Stimulated activated naive CD4-positive, alpha-beta T cell treated with Interleukin-2 at 50 U/mL for 16 hours (primary cell): ENCODE measurements around the gene BATF.
A peak's percentile ranks its signal among the peaks of the same experiment; 100 is the strongest.
"Not testable (repeated sequence)": the region's sequence is repeated elsewhere in the genome, so short reads cannot be mapped to it uniquely, and the experiment has no call there.

Experiments
- DNase-seq: peaks from one replicate; lab custom pipeline; 2025; lab: John Stamatoyannopoulos, UW

BATF gene, protein sequence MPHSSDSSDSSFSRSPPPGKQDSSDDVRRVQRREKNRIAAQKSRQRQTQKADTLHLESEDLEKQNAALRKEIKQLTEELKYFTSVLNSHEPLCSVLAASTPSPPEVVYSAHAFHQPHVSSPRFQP

DNA sequence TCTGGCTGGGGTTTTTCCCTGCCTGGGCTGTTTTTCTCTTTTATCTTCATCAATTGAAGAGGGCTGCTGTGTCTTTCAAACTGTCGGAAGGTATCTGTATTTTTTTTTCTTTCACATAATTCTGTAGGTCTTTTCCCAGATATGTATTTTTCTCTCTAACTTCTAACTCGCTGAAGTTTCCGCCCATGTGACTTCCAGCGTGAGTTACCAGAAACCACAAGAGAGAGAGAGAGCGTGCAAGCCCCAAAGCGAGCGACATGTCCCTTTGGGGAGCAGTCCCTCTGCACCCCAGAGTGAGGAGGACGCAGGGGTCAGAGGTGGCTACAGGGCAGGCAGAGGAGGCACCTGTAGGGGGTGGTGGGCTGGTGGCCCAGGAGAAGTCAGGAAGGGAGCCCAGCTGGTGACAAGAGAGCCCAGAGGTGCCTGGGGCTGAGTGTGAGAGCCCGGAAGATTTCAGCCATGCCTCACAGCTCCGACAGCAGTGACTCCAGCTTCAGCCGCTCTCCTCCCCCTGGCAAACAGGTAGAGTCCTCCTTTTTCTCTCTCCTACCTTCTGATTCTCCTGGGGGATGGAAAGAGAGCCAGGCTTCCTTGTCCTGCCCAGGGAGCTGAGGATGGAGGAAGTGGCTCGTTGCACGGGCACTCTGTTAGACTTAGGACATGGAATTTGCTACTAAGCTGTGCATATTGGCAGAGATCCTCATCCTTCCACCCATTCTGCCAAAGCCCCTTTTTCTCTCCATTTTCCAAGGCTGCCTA, at the start of gene BATF:
Gene BATF (plus strand): TSS at position 246 of the 759 bp plus-strand sequence. CDS start 214 bp downstream, at position 460.
- peak; percentile 77 for DNase-seq

DNA sequence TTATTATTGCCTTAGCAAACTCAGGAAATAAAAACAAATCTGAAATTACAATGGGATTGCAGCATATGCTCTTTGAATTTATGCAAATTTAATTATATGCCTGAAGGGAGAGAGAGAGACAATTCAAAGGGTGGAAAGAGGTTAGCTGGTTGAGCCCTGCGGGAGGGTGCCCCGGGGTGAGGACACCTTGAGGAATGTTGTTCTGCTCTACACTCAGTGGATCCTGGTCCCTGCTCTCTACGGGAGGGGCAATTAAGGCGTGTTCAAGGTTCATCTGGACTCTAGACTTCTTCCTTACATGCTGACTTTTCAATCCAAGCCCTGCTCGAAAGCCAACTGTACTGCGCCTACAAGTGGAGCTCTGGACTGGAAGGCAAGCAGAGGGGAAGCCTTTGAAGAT, 48.1 kb upstream of the BATF start:
- DNase-seq, result not testable (repeated sequence)

DNA sequence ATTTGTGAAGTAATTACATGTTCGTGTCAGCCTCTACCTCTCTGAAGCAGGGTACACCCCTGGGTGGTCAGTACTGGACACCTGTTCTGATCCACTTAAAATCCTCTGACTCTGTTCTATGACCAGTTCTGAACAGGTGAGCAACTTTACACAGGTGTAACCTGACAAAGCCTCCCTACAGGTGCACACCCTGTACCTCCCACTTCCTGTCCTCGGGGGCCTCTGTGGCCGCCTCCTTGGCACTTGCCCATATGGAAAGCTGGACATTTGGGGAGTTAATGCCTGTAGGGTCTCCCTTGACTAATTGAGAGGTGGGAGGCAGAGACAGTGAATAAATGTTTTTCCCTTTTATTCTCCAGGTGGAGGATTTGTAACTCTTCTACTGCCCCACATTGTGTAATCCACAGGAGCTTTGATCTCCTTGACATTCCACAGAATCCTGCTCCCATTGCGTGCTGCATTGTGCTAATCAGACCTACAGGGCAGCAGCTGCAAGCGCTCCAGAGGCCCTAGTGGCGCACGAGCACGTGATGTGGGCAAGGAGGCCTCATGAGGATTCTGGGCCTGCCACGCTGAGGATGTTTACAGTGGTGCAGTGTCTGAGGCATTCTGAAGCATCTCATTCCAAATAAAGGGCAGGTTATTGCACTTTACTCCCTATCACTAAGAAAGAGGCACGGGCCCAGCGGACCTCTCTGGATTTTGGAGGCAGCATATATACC, 45.8 kb upstream of the BATF start:
- no peak for DNase-seq

DNA sequence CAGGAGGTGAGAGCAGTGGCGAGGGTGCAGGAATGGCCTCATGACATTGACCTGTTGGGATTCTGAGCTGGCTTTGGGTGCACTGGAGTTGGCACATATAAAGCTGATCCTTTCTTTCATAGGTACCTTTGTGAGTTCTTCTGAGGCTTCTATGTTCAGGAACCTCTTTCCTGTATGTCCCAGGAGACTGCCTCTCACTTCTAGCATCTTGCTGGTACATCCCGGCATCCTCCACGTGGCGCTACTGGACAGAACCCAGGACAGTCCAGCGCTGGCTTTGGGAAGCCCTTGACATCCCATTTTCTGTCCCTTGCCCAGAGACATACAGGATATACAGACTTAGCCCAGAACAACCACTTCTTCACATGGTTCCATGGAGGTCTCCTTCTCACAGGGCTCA, 44.4 kb upstream of the BATF start:
- DNase-seq, result no peak

DNA sequence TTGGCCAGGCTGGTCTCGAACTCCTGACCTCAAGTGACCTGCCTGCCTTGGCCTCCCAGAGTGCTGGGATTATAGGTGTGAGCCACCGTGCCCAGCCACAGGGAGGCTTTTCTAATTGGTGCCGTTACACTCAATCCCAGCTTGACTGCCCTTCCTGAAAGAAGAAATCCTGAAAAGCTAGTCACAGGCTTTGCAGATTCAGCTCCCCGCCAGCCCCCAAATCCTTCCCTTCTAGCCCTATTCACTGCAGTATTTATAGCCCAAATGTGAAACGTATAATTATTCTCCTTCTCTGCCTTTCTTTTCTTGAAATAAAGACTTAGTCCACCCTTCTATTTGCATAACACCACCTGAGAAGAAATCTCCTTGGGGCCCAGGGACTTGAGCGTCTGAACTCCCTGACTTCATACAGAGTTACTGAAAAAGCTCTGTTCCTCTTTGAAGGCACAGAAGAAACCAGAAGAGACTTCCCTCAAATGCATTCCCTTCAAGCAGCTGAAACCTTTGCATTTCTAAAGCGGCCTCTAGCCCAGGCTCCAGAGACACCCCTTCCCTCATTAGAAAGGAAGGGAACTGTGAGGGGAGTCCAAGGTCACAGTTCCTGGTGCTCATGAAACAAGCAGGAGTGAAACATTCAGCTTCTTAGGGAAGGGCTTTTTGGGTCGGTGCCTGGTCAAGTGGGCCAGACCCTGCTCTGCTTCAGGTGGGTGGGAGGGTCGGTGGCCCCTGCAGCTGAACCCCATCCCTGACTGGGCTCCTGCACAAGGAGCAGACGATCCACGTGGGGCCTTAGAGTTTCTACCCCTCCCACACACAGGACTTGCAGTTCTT, 42.3 kb upstream of the BATF start:
- DNase-seq, result no peak

DNA sequence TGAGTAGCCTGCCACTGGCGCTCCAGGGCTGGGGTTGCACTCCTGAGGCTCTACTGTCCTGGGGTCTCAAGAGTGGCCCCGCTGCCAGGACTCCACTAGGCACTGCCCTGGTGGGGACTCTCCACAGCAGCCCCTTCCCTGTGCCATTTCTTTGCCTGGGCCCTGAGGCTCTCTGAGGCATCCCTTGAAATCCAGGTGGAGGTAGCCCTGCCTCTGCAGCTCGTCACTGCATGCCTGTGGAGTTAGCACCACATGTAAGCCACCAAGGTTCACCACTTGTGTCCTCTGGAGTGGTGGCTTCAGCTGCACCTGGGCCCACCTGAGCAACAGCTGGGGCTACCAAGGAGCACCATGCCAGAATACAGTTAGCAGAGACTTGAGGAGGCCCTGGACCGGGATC, 39.9 kb upstream of the BATF start:
- no peak for DNase-seq

DNA sequence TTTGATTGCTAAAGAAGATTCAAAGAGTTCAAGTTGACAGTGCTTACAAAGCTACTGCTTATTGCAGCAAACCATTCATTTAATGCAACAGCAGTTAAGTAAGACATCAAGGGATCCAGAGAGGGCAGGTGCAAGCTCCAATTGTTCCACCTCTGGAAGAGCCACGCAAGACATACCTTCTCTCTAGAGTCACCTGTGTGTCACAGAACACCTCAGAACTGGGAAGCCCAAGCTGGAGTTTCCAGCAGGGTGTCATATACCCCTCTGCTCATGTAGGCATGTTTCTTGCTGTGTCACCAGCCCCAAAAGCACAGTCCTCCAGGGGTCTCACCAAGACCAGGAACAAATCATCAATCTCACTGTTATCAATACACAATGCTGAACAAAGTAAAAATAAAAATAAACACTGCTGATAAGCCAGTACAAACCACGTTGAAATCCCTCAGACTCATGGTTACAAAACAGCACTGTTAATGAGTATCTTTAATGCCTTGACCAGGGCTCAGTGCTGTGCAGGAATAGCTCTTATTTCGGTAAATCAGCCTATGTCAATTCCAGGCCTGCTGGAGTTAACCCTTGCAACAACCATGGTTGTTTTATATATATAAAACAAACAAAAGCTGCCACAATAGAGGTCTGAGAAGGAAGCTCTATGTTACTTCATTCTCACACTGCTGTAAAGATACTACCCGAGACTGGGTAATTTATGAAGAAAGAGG, 37.4 kb upstream of the BATF start:
- no peak for DNase-seq

DNA sequence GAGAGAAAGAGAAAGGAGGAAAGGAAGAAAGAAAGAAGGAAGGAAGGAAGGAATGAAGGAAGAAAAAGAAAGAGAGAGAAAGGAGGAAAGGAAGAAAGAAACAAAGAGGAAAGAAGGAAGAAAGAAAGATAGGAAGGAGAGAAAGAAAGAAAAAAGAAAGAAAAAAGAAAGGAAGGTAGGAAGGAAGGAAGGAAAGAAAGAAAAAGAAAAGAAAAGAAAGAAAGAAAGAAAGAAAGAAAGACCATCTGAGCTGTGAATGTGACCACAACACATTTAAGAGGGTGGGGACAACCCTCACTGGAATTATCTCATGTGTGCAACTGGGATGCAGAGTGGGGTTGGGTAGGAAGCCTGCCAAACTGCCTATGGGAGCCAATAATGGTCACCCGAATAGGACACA, 36.0 kb upstream of the BATF start:
- DNase-seq, result no peak

DNA sequence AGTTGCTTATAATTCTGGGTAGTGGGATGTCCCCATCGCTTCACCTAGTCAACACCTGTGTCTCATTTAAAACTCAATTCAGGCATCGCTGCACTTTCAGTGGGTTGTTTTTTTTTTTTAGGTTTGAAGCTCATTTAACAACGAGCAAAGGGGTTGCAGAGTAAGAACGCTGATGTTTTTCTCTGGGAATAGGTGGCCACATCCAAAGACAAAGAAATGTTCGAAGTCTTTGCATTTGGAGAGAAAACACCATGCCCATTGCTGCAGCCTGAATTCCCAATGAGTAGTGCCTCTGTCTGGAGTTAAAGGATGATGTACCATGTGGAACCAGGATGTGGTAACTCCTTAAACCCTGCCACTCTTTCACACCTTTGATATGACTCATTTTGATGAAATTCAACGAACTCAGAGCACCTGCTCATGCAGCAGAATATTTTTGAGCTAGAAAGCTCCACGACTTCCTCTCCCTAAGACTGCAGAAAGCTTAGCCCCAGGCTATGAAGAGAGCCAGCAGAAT, 35.1 kb upstream of the BATF start:
- DNase-seq, result no peak

DNA sequence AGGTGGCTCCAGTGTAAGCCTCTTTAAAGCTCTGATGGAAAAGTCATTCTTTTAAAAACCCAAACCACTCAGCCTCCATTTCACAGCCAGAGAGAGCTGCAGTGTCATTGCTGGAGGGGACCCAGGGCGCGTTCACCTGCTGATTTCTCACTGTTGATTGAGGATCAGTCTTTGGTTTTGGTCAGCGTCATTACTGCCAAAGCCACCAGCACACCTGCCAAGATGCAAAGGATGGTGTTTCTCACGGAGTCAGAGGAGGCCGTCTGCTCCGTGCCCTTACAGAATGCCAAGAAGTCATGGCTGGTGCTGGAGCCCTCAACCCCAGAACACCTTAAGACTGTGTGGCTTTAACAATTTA, 32.8 kb upstream of the BATF start:
- no peak for DNase-seq

DNA sequence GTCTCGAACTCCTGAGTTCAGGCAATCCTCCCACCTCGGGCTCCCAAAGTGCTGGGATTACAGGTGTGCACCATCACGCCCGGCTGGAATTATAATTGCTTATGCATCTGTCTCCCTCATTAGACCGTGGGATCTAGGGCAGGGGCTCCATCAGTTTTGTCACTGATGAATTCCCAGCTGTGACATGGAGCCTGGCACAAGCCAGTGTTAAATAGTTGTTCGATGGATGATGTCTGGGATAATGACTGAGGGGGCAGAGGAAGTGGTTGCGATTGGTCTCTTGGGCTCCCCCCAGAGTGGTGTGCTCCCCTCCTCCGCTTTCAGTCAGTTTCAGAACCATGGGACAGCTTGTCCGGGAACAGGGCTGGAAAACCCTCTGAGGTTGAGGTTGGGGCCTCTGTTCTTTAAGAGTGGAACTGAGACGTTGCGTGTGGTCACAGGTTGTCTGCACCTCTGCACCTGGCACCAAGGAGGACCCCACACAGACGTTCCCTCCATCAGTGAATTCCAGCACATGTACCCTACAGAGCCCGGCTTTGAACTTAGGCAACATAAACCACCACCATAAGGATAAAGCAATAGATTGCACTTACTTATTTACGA, 30.8 kb upstream of the BATF start:
- DNase-seq, result no peak

DNA sequence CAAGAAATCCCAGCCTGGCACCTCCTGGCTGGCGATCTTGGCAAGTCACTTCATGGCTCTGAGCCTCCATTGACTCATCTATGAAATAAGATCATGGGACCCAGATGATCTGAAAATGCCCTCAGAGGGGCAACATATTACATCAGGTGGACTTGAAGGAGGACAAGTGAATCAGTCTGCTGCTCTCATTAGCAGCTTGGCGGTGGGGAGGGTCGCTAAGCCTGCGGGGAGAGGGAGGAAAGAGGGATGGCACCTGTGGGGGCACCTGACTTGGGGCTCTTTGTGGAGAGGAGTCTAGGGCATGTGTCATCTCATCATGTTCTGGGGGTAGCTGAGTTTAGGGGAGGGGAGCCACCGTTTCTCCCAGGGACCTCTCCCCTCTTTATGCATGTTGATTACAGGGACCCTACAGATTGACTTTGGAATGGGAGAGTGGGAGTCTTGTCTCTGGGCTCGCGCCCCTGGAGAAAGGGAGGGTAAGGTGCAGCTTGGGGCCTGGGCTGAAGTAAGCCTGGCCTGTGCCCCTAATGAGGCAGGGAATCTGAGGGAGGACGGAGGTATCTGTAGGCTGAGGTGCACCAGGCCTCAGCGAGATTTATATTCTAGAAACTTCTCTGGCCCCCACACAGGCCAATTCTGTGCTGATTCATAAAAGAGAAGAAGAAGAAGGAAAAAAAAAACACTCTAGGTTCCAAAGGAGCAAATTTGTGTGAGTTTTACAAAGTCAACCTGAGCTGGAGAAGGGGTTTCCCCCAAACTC, 29.3 kb upstream of the BATF start:
- no peak for DNase-seq

DNA sequence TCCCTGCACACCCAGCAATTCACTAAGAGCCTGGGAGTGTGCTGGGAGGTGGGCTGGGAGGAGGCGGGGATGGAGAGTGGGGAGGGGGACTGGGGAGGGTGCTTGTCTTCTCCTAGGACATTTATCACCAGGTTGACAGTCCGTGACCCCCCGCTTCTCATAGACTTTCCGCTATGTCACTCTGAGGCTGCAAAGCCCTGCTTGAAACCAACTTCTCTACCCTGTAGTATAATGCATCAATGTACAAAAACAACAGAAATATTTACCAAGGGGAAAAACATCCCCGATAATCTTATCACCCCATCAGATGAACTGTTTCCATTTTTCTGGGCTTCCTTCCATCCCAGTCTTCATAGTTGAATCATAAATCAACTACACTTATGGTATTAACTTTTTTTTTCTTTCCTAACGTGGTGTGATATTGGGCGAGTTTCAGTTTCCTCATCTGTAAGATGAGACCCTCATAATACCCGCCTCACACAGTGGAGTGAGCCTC, 28.6 kb upstream of the BATF start:
- no peak for DNase-seq

DNA sequence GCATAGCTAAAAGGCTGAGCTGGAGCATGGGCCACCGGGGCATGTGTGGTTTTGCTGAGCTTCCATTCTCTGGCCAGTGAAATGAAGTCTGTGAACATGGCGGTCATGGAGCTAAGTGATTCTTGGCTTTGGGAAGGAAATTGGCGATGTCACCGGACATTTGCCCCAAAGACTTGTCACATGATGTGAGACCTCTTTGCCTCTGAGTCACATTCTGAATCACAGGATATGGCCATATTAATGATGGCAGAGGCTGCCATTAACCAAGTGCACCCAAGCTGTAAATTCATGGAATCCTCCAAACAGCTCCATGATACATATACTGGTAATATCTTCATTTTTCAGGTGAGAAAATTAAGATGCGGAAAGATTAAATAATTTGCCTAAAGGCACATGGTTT, 27.4 kb upstream of the BATF start:
- no peak for DNase-seq

DNA sequence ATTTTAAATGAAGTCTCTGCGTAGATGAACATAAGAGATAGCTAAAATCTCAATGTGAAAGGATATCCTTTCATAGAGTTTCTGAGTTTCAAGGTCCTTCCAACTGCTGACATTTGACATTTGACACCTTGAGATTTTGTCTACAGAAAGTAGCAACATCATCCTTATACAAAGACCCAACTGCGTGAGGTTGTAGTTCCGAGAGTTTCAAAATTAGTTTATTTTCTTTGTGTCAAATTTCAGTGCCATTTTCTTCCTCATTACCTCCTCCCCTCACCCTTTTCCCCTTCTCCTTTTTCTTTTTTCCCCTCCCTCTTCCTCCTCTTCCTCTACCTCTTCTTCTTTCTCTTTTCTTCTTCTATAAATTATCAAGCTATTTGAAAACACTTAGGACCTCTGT, 26.9 kb upstream of the BATF start:
- no peak for DNase-seq

DNA sequence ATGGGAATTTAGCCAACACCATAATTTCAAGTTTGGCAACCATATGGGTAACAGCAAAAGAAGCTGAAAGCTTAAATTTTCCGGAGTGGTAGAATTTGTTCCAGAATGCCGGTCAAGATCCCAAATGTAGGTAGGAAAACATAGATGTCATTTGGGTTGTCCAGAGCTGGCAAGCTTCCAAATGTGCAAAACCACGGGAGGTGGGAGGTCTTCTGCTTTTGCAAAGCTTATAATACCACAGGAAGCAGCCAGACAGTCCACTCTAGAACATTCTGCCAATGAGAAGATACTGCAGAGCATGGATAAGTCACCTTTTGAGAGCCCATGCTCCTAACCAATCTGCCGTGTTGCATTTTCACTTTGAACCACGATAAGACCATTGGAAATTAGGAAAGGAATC, 26.4 kb upstream of the BATF start:
- DNase-seq, result no peak

DNA sequence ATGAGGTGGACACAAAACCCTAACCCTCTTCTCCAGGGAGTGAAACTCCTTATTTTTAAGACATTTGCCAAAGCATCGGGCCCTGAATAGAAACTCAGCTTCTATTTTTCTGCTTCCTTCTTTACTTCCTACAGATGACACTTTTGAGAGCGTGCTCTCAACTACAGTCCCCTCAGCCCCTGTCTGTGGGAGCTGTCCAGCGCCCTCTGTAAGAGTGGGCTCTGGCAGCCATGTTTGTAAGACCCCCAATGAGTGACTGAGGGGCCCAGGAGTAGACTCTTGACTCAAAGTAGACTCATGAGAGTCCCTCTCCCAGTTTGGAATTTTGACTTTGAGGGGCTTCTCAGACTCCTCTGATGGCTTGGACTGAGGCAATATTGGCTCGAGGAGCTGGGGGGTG, 25.5 kb upstream of the BATF start:
- no peak for DNase-seq

DNA sequence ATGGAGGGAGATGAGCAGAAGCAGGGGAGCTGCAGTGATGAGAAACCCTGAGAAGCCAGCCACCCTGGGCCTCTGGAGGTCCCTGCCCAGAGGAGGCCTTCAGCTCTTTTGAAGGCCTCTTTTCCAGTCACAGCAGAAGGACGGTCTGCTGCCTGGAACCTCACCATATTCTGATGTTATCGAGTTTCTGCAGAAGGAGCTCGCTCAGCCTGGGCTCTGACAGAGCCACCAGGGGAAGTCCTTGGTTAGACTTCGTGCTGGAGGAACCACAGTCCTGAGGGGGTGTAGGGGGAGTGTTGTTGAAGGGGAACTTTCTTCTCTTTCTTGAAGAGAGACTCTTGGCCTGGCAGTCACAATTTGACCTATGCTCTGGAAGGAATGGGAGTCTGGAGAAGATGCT, 25.1 kb upstream of the BATF start:
- peak; percentile 28 for DNase-seq

DNA sequence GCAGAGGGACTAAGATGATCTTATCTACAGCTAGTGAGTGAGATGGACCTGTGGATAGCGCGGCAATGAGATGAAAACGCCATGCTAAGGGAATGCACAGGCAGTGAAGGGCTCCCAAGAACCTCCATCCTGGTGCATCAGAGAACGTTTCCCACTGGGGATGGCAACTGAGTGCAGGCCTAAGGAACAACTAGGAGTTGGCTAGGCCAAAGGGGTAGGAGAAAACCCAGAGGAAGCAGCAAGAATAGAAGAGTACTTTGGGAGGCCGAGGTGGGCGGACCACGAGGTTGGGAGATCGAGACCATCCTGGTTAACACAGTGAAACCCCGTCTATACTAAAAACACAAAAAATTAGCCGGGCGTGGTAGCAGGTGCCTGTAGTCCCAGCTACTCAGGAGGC, 24.6 kb upstream of the BATF start:
- DNase-seq, result no peak
